PC-9 (cell line): ENCODE data around the gene GALNT8.

Experiments used
- CTCF ChIP-seq: fragments of 200-600 bp; sonication (generic); conservative IDR thresholded peaks from 2 replicates; pipeline ENCODE4 v1.6.1; 2017; ENCODE audit warnings: mixed run types, antibody characterized with exemption, mild to moderate bottlenecking, moderate library complexity
- EZH2 ChIP-seq: fragments of 200-600 bp; sonication (generic); IDR thresholded peaks from 2 replicates; pipeline ENCODE4 v1.8.0; 2017; ENCODE audit warnings: antibody characterized with exemption, low read depth

DNA sequence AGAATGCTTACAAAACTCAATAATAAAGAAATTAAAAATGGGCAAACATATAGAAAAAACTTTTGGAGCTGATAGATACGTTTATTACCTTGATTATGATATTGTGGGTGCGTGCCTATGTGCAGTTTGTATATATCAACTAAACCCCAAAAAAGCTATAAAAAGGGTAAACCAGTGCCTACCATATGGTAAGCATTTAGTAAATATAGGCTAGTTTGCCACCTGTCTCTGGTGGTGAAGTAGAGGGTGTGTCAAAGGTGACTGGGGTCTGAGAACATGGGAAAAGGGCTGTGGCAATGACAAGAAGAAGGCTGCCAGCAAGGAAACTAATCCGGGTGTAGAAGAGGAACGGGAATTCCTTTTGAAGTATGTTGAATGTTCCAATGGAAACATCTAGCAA, 18.3 kb downstream of the GALNT8 start:
- TF ChIP-seq CTCF, result no peak
- no peak for TF ChIP-seq EZH2
